ENCODE results near the gene NPTX1.

Gene NPTX1

GRCh38 chr17:80431246-80432195 is 44.9 kb downstream of the NPTX1 start:
- DNase-seq = peak in 2 of 10 donors; percentile 62 to 75
- intact Hi-C loops (cut with DNase I) = no loop called here

GRCh38 chr17:80430446-80431245 is 45.8 kb downstream of the NPTX1 start:
- intact Hi-C loops (cut with DNase I) = no loop called here
- DNase-seq = peak in 3 of 10 donors; percentile 3 to 74 (median 71)

GRCh38 chr17:80429356-80430275 is 46.8 kb downstream of the NPTX1 start:
- DNase-seq = peak in 3 of 10 donors; percentile 7 to 76 (median 70)
- intact Hi-C loops (cut with DNase I) = no loop called here

GRCh38 chr17:80428796-80429195 is 47.6 kb downstream of the NPTX1 start:
- intact Hi-C loops (cut with DNase I) = no loop called here
- DNase-seq = peak in 2 of 10 donors; percentile 39 to 44

GRCh38 chr17:80428363-80428762 is 48.0 kb downstream of the NPTX1 start:
- intact Hi-C loops (cut with DNase I) = no loop called here
- DNase-seq = peak in 2 of 10 donors; percentile 62 to 64

GRCh38 chr17:80427366-80428282 is 48.8 kb downstream of the NPTX1 start:
- intact Hi-C loops (cut with DNase I) = loop anchor here (1.0 kb wide), 1 partner anchor 554 kb away; no protein-coding TSS in a partner anchor
- peak in 3 of 10 donors; percentile 8 to 75 (median 70) for DNase-seq

- DNase-seq = peak in 9 of 10 donors; percentile 71 to 97 (median 80)
- intact Hi-C loops (cut with DNase I) = loop anchor here (1.0 kb wide), 1 partner anchor 555 kb away; no protein-coding TSS in a partner anchor
Observed at GRCh38 chr17:80426671-80427326, 49.6 kb downstream of the NPTX1 start.

GRCh38 chr17:80425835-80426426 is 50.5 kb downstream of the NPTX1 start:
- intact Hi-C loops (cut with DNase I) = no loop called here
- DNase-seq = peak in 2 of 10 donors; percentile 6 to 48

GRCh38 chr17:80424878-80425765 is 51.3 kb downstream of the NPTX1 start:
- intact Hi-C loops (cut with DNase I) = no loop called here
- peak in 3 of 10 donors; percentile 6 to 75 (median 69) for DNase-seq

GRCh38 chr17:80424261-80424660 is 52.1 kb downstream of the NPTX1 start:
- DNase-seq = peak in 2 of 10 donors; percentile 57 to 69
- intact Hi-C loops (cut with DNase I) = no loop called here

GRCh38 chr17:80423536-80424225 is 52.7 kb downstream of the NPTX1 start:
- intact Hi-C loops (cut with DNase I) = no loop called here
- peak in 1 of 10 donors; percentile 78 for DNase-seq

GRCh38 chr17:80422981-80423380 is 53.4 kb downstream of the NPTX1 start:
- peak in 2 of 10 donors; percentile 41 to 84 for DNase-seq
- intact Hi-C loops (cut with DNase I) = no loop called here

GRCh38 chr17:80422276-80422675 is 54.1 kb downstream of the NPTX1 start:
- peak in 2 of 10 donors; percentile 41 to 83 for DNase-seq
- intact Hi-C loops (cut with DNase I) = no loop called here

- intact Hi-C loops (cut with DNase I) = no loop called here
- DNase-seq = peak in 2 of 10 donors; percentile 71 to 80
Observed at GRCh38 chr17:80421381-80422090, 54.9 kb downstream of the NPTX1 start.

GRCh38 chr17:80419255-80419654 is 57.2 kb downstream of the NPTX1 start:
- intact Hi-C loops (cut with DNase I) = no loop called here
- DNase-seq = no peak

GRCh38 chr17:80418589-80418988 is 57.8 kb downstream of the NPTX1 start:
- DNase-seq = no peak
- intact Hi-C loops (cut with DNase I) = no loop called here

Measured in posterior cingulate gyrus (tissue), 11 donors.